Measurements from ENCODE around the gene GLP1R.

Gene GLP1R

DNA sequence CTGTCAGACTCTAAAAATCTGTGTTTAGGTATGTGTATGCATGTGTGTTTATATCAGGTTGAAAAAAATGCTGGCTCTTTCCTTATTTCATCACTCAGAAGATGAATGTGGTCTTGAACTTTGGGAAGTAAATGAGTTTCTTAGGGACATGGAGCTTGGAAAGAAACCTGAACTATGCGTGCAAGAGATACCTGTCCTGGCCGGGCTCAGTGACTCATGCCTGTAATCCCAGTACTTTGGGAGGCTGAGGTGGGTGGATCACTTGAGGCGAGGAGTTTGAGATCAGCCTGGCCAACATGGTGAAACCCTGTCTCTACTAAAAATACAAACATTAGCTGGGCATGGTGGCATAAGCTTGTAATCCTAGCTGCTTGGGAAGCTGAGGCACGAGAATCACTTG lies 4.4 kb upstream of the GLP1R start:
- no peak for DNase-seq (ENCODE audit: low read depth, low spot score)

GRCh38 chr6:39047434-39048327 lies 900 bp upstream of the GLP1R start:
- DNase-seq (ENCODE audit: low read depth, low spot score): no peak

- no peak for DNase-seq (ENCODE audit: low read depth, low spot score)
Measured at GRCh38 chr6:39049575-39050283, 1.1 kb downstream of the GLP1R start.

DNA sequence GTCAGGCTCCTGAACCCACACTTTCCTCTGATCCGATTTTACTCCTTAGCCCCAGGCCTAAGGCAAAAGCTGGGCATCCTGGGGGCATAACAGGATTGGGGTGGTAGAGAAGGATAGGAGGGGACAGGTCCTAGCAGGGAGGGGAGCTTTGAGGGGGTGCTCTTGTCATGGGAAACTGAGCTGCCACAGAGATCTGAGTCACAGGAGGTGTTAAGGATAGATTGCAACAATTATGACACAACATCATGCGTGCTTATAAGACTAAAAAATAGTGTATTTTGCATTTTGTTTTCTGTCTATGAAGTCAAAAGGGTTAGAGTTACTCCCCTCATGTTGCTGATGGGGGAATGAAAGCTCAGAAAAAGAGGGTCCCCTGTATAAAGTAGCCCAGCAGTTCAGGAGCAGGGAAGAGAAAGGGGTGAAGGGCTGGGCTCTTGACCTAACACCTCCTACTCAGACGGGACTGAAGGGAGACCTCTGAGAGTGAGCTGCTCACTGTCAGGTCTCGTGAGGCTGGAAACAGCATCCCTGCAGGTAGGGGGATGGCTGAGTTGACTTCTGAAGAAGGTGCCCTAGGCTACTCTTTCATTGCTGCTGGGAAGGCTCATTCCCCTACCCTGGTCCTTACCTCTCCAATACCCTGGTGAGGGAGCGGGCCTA lies 2.0 kb downstream of the GLP1R start:
- DNase-seq (ENCODE audit: low read depth, low spot score): no peak

- no peak for DNase-seq (ENCODE audit: low read depth, low spot score)
Measured at GRCh38 chr6:39051399-39052122, 3.0 kb downstream of the GLP1R start.

GRCh38 chr6:39053016-39053624 lies 4.5 kb downstream of the GLP1R start:
- DNase-seq (ENCODE audit: low read depth, low spot score): no peak

- DNase-seq (ENCODE audit: low read depth, low spot score): no peak
Measured at GRCh38 chr6:39053854-39054576, 5.4 kb downstream of the GLP1R start.

- no peak for DNase-seq (ENCODE audit: low read depth, low spot score)
Measured at GRCh38 chr6:39054577-39055142, 6.1 kb downstream of the GLP1R start.

DNA sequence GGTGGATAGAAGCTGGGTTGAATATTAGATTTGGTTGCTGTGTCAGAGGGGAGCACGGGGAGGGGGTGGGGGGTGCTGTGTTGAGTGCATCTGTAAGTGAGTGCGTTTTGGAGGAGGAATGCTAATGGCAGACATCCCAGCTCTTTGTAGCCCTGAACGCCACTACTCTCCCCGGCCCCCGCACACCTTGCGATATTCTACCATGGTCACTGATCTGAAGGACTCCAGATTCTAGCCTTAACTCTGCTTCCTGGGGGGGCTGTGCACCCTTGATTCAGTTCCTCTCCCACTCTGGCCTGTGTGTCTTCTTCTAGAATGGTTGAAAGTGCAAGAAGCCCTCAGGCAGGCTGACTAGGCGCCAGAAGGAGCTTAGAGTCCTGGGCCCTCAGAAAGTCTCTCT lies 7.1 kb downstream of the GLP1R start:
- no peak for DNase-seq (ENCODE audit: low read depth, low spot score)

DNA sequence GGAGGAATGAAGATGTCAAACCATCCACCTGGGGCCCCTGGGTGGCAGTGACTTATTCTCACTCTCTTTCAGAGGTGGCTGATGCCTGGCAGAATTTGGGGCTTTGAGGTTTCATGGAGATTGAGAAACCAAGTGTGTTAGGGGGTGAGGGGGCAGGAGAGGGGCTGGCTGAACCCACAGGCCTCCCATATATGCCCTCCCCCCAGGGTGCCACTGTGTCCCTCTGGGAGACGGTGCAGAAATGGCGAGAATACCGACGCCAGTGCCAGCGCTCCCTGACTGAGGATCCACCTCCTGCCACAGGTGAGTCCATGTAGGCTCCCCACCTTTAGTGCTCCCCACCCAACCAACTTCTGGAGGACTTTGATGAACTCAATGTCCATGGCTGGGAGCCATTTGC lies 7.6 kb downstream of the GLP1R start:
- DNase-seq (ENCODE audit: low read depth, low spot score): no peak

- no peak for DNase-seq (ENCODE audit: low read depth, low spot score)
Measured at GRCh38 chr6:39056681-39057080, 8.1 kb downstream of the GLP1R start.

GRCh38 chr6:39057251-39058155 lies 8.9 kb downstream of the GLP1R start:
- DNase-seq (ENCODE audit: low read depth, low spot score): no peak

DNA sequence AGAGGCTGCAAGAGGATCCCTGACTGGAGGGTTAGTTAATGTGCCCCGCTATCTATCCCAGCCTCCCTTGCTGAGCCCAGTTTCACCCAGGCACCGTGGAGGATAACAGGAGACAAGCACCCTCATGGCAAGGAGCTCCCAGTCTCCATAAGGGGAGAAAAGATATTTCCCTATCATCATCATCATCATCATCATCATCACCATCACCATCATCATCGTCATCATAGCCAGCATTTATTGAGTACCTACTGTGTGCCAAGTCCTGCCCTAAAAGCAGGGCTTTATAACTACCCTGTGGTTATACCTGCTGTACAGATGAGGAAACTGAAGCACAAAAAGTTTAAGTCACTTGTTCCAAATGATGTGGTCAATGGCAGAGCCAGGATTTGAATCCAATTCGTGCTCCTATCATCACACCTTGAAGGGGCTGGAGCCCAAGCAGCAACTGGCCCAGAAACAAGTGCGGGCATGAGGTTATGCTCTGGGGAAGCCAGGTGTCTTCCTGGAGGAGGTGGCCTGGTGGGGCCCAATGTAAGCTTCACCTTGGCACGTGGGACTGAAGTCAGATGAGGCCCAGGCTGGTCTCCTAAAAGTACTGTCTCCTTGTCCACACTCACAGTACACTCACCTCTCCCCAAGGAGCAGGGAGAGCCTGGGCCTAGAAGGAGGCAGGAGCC lies 10.0 kb downstream of the GLP1R start:
- no peak for DNase-seq (ENCODE audit: low read depth, low spot score)

GRCh38 chr6:39059496-39060310 lies 11.1 kb downstream of the GLP1R start:
- DNase-seq (ENCODE audit: low read depth, low spot score): no peak

- no peak for DNase-seq (ENCODE audit: low read depth, low spot score)
Measured at GRCh38 chr6:39060467-39061160, 12.0 kb downstream of the GLP1R start.

GRCh38 chr6:39061182-39061581 lies 12.6 kb downstream of the GLP1R start:
- DNase-seq (ENCODE audit: low read depth, low spot score): no peak

DNA sequence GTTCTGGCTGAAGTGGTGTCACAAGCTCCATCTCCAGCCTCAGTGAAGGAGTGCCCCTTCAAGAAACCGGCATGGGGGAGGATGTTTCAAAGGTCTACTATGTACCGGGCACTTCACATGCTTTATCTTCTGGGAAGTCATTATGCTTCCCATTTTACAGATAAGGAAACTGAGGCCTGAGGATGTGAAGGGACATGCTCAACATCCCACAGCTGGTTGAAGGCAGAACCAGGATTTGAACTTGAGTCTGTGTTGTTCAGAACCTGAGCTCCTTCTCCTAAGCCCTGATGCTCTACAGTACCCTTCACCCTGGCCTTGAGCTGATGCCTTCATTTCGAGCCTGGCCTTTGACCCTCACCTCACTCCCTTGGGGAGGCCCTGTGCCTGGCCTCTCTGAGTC lies 13.0 kb downstream of the GLP1R start:
- no peak for DNase-seq (ENCODE audit: low read depth, low spot score)

All from ELF-1 (cell line).